Activated CD8-positive, alpha-beta T cell treated with anti-CD3 and anti-CD28 coated beads for 36 hours (primary cell): ENCODE results near the gene RRM1. TPM values are rescaled to one million over a fixed set of nuclear protein-coding genes. Genes with fewer than 3 reads are reported as not detected.

Source experiments
- ATAC-seq: fragments of 200-7000 bp; cut with Tn5 transposase; one replicate; pipeline ENCODE4 v1.10.0; 2021; ENCODE audit warnings: mild to moderate bottlenecking, moderate library complexity
- CTCF ChIA-PET: fragments of 350-600 bp; sonication (Branson Sonifier 250); formaldehyde crosslinking; loops from one replicate; lab custom pipeline; 2021; ENCODE audit warnings: antibody characterized with exemption; lab: Charles Lee
- POLR2A ChIA-PET: fragments of 350-600 bp; sonication (Branson Sonifier 250); formaldehyde crosslinking; loops from one replicate; lab custom pipeline; 2021; ENCODE audit warnings: antibody characterized with exemption; lab: Charles Lee
- DNase-seq: peaks from one replicate; pipeline ENCODE4 v3.0.0-alpha.2; 2020
- H3K27ac Mint-ChIP-seq: one replicate; pipeline ENCODE4 v1.8.0; 2021; ENCODE audit warnings: mild to moderate bottlenecking, mixed read lengths
- H3K27me3 Mint-ChIP-seq: one replicate; pipeline ENCODE4 v1.8.0; 2021; ENCODE audit warnings: mixed read lengths
- H3K36me3 Mint-ChIP-seq: one replicate; pipeline ENCODE4 v1.8.0; 2021; ENCODE audit warnings: low read depth, mixed read lengths
- H3K4me1 Mint-ChIP-seq: one replicate; pipeline ENCODE4 v1.8.0; 2021; ENCODE audit warnings: low read depth, mixed read lengths
- H3K4me3 Mint-ChIP-seq: one replicate; pipeline ENCODE4 v1.8.0; 2021; ENCODE audit warnings: mild to moderate bottlenecking, moderate library complexity, mixed read lengths
- H3K9me3 Mint-ChIP-seq: one replicate; pipeline ENCODE4 v1.8.0; 2021; ENCODE audit warnings: mixed read lengths
- intact Hi-C: fragments of 100-400 bp; cut with micrococcal nuclease; formaldehyde crosslinking; loops from one replicate; pipeline ENCODE4 v1.10.0; 2022
- total RNA-seq, 2 experiments: library from RNA; stranded (reverse); gene quantifications; one replicate each; pipeline ENCODE4 v1.2.3, GENCODE V29; 2021
- TF ChIP-seq, protein P1 (sequence below): fragments of 200-600 bp; IDR thresholded peaks from one replicate; pipeline ENCODE4 v1.8.0; 2022; ENCODE audit warnings: antibody characterized with exemption, mild to moderate bottlenecking

RRM1 gene
- total RNA-seq, 2 experiments from 2014 or later = 192 to 194 TPM

DNA sequence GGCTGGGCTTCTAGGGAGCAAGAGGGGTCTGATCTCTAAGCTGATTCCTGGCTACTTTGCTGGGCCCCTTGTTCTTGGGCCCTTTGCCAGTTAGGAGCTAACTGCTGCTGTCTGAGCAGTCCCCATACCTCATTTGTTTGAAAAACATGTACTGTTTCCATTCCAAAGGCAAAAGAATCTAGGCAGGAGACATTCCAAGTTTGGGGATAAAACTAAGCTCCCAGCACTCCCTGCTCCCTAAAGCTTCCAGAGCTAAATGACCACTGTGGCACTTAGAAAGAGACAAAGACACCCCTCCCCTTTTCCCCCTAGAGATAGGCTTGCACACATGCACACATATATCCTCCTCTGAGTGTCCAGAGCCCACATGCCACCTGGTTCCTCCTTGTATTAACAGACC is 22.7 kb upstream of the RRM1 start:
- peaks cover 43% of the 10 kb centered on the region for H3K4me1 Mint-ChIP-seq
- POLR2A ChIA-PET = interaction anchor here (1.3 to 3.4 kb wide), 4 partner anchors 16 to 235 kb away, joined by 4 to 26 read pairs (median 4); partner anchors contain the start of gene STIM1
- intact Hi-C loops = loop anchor here (2.0 kb wide), 1 partner anchor 223 kb away; no protein-coding TSS in a partner anchor

DNA sequence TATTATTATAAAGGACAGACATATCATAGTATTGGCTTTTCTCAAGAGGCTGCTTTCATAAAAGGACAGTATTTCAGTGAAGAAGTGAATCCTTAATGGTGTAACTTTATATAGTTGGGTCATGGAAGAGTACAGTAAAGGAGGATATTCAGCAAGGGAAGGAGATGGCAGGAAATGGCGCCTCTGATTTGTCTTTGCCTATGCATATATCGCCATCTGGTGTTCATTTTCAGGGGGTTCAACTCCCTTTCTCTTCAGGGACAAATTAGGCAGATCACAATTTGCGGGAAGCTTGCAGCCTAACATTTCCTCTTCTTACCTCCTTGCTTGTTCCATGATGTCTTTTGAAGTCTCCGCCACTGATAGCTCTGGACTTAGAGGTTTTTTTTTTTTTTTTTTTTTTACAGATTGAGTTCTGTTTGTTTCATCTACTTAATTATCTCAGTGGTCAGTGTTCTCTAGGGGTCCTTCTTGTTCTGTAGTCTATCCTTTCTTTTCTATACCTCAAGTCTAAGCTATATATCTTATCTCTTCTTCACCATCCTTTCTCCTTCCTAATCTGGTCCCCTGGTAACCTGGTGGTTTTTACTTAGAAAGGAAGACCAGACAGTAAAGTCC is 21.8 kb upstream of the RRM1 start:
- ChIA-PET CTCF (interaction anchor here (0.6 to 20.5 kb wide), 83 partner anchors 9 to 357 kb away, joined by 3 to 775 read pairs (median 5); partner anchors contain the start of genes NUP98, PGAP2, RHOG and STIM1), POLR2A (interaction anchor here (0.7 to 3.4 kb wide), 9 partner anchors 9 to 236 kb away, joined by 3 to 26 read pairs (median 4); partner anchors contain the start of gene STIM1)
- intact Hi-C loops = loop anchor here (2.0 kb wide), 1 partner anchor 224 kb away; no protein-coding TSS in a partner anchor
- no peak overlapping the region for H3K4me3 Mint-ChIP-seq
- DNase-seq (peak; percentile 49), ATAC-seq (peak; percentile 72)
- H3K9me3 Mint-ChIP-seq = no peaks in the 10 kb centered on the region
- H3K4me1 Mint-ChIP-seq = peaks cover 35% of the 10 kb centered on the region
- TF ChIP-seq, protein P1, sequence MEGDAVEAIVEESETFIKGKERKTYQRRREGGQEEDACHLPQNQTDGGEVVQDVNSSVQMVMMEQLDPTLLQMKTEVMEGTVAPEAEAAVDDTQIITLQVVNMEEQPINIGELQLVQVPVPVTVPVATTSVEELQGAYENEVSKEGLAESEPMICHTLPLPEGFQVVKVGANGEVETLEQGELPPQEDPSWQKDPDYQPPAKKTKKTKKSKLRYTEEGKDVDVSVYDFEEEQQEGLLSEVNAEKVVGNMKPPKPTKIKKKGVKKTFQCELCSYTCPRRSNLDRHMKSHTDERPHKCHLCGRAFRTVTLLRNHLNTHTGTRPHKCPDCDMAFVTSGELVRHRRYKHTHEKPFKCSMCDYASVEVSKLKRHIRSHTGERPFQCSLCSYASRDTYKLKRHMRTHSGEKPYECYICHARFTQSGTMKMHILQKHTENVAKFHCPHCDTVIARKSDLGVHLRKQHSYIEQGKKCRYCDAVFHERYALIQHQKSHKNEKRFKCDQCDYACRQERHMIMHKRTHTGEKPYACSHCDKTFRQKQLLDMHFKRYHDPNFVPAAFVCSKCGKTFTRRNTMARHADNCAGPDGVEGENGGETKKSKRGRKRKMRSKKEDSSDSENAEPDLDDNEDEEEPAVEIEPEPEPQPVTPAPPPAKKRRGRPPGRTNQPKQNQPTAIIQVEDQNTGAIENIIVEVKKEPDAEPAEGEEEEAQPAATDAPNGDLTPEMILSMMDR = peak; percentile 78
- H3K27ac Mint-ChIP-seq = peak overlapping the region; percentile 74
- H3K36me3 Mint-ChIP-seq = peaks cover 16% of the 10 kb centered on the region
- no peaks in the 10 kb centered on the region for H3K27me3 Mint-ChIP-seq

More for the DNA sequence above, 22.7 kb upstream of the RRM1 start:
- H3K27me3 Mint-ChIP-seq = no peaks in the 10 kb centered on the region
- peak overlapping the region; percentile 74 for H3K27ac Mint-ChIP-seq
- H3K4me3 Mint-ChIP-seq = no peak overlapping the region
- DNase-seq (no peak), ATAC-seq (no peak)
- H3K9me3 Mint-ChIP-seq = no peaks in the 10 kb centered on the region
- CTCF ChIA-PET = interaction anchor here (0.6 to 20.5 kb wide), 53 partner anchors 8 to 296 kb away, joined by 3 to 775 read pairs (median 8); partner anchors contain the start of genes PGAP2, RHOG and STIM1
- TF ChIP-seq, protein P1 = no peak
- H3K36me3 Mint-ChIP-seq = peaks cover 14% of the 10 kb centered on the region

DNA sequence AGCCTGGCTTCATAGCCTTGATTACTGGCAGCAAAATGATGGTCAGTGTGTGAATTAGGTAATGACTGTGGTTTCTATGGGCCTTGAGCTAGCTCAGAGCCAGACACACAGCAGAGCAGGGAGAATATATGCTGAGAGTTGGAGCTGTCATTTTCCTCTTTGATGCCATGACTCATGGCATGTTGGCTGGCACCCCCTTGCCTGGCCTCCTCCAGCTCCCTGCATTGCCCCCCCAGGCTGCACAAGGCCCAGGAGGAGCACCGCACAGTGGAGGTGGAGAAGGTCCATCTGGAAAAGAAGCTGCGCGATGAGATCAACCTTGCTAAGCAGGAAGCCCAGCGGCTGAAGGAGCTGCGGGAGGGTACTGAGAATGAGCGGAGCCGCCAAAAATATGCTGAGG is 20.3 kb upstream of the RRM1 start:
- ChIA-PET CTCF (interaction anchor here (0.7 to 20.5 kb wide), 15 partner anchors 7 to 373 kb away, joined by 3 to 775 read pairs (median 25); partner anchors contain the start of genes NUP98, PGAP2, RHOG and STIM1), POLR2A (interaction anchor here (3.4 kb wide), 1 partner anchor 220 kb away, joined by 26 read pairs; the partner anchor contains the start of gene STIM1)
- Mint-ChIP-seq H3K27me3 (no peaks in the 10 kb centered on the region), H3K27ac (no peak overlapping the region), H3K4me1 (peaks cover 27% of the 10 kb centered on the region), H3K36me3 (peaks cover 18% of the 10 kb centered on the region), H3K4me3 (no peak overlapping the region), H3K9me3 (no peaks in the 10 kb centered on the region)
- ATAC-seq (no peak), DNase-seq (no peak)
- TF ChIP-seq, protein P1 = no peak
- intact Hi-C loops = no loop called here

DNA sequence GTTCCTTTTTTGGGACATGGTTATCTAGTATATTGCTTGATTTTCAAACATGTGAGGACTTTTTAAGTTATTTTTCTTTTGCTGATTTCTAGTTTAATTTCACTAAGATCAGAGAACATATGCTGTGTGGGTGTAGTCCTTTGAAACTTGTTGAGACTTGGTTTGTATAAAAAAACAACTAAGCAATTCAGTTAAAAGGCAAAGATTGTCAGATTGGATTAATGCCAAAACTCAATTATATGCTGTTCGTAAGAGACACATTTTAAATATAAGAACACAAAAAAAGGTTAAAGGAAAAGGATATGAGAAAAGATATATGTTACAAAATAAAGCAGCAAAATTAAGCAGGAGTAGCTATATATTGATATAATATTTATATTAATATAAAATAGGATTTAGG is 17.8 kb upstream of the RRM1 start:
- Mint-ChIP-seq H3K36me3 (peaks cover 10% of the 10 kb centered on the region), H3K27ac (no peak overlapping the region), H3K27me3 (no peaks in the 10 kb centered on the region), H3K4me1 (peaks cover 15% of the 10 kb centered on the region), H3K4me3 (no peak overlapping the region), H3K9me3 (no peaks in the 10 kb centered on the region)
- ChIA-PET POLR2A (no interaction called here), CTCF (interaction anchor here (20.5 kb wide), 1 partner anchor 229 kb away, joined by 775 read pairs; the partner anchor contains the start of genes RHOG and STIM1)
- DNase-seq (no peak), ATAC-seq (no peak)
- intact Hi-C loops = no loop called here
- TF ChIP-seq, protein P1 = no peak

DNA sequence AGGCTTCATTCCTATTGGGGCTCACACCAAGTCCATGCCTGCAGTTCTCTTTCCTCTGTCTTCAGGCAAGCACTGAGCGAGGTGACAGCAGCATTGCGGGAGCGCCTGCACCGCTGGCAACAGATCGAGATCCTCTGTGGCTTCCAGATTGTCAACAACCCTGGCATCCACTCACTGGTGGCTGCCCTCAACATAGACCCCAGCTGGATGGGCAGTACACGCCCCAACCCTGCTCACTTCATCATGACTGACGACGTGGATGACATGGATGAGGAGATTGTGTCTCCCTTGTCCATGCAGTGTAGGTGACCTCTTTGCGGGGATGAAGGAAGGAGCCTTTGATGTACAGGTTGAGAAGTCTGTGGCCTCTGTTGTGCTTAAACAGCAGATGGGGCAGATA is 11.4 kb upstream of the RRM1 start:
- H3K27ac Mint-ChIP-seq = no peak overlapping the region
- ATAC-seq (no peak), DNase-seq (no peak)
- TF ChIP-seq, protein P1 = no peak
- H3K4me1 Mint-ChIP-seq = peaks cover 15% of the 10 kb centered on the region
- POLR2A ChIA-PET = no interaction called here
- H3K27me3 Mint-ChIP-seq = no peaks in the 10 kb centered on the region
- no peak overlapping the region for H3K4me3 Mint-ChIP-seq
- intact Hi-C loops = no loop called here
- peaks cover 27% of the 10 kb centered on the region for H3K36me3 Mint-ChIP-seq
- CTCF ChIA-PET = interaction anchor here (3.2 to 20.5 kb wide), 2 partner anchors 10 to 235 kb away, joined by 38 to 775 read pairs; partner anchors contain the start of genes RHOG and STIM1
- H3K9me3 Mint-ChIP-seq = no peaks in the 10 kb centered on the region
